PFSK-1 (cell line): ENCODE measurements around the gene C1orf232.

Source experiments
- POLR2AphosphoS5 ChIP-seq: IDR thresholded peaks from 2 replicates; pipeline ENCODE4 v1.6.1; 2012; ENCODE audit warnings: low read depth, mild to moderate bottlenecking, control low read depth, low read length, moderate library complexity
- REST ChIP-seq, 2 experiments: IDR thresholded peaks; 2 replicates each; pipeline versions ENCODE4 v1.6.1 to v1.8.0; 2011 to 2012; ENCODE audit warnings: low read depth in 2 of 2, low read length in 2 of 2, control low read depth in 1 of 2, inconsistent platforms in 1 of 2, mild to moderate bottlenecking in 1 of 2, moderate library complexity in 1 of 2; ENCODE audit not compliant: insufficient read depth in 1 of 2
- SIN3A ChIP-seq: IDR thresholded peaks from 2 replicates; pipeline ENCODE4 v1.6.1; 2012; ENCODE audit warnings: mild to moderate bottlenecking, low read length, moderate library complexity, borderline replicate concordance; ENCODE audit not compliant: insufficient read depth

GRCh38 chr1:26126321-26127084 lies 42.3 kb downstream of the C1orf232 start:
- TF ChIP-seq POLR2AphosphoS5: no peak
- no peak for TF ChIP-seq SIN3A
- TF ChIP-seq REST (IDR thresholded peaks at IDR 0.05; ENCODE audit: insufficient read depth in 1 of 2, low read depth in 2 of 2, low read length in 2 of 2): no peak
